Naive thymus-derived CD8-positive, alpha-beta T cell (primary cell): ENCODE data around the gene KCNQ4. TPM values are rescaled to one million over a fixed set of nuclear protein-coding genes. Genes with fewer than 3 reads are reported as not detected.

Experiments
- ATAC-seq, 2 donors: fragments of 150-1000 bp; cut with Tn5 transposase in 1 of 2; sonication (Bioruptor Pico), chemical (Tn5 transposase) in 1 of 2; 1 replicate in 1 of 2; 2 replicates in 1 of 2; pipeline ENCODE4 v1.10.0; 2021; ENCODE audit warnings: mild to moderate bottlenecking in 2 of 2, moderate library complexity in 2 of 2
- POLR2A ChIA-PET: fragments of 350-600 bp; sonication (Branson Sonifier 250); formaldehyde crosslinking; loops from one replicate; lab custom pipeline; 2021; ENCODE audit warnings: antibody characterized with exemption; lab: Charles Lee
- DNase-seq, 10 donors: peaks; one replicate each; pipeline versions ENCODE4 v3.0.0 to v3.0.0-alpha.2; 2020 to 2022
- H3K27ac Mint-ChIP-seq, 10 donors: one replicate each; pipeline ENCODE4 v1.8.0; 2020 to 2022; ENCODE audit warnings: mild to moderate bottlenecking in 10 of 10, mixed read lengths in 10 of 10, moderate library complexity in 4 of 10, inconsistent platforms in 1 of 10
- H3K27me3 Mint-ChIP-seq, 5 donors: one replicate each; pipeline ENCODE4 v1.8.0; 2021 to 2022; ENCODE audit warnings: mixed read lengths in 5 of 5
- H3K36me3 Mint-ChIP-seq, 3 donors: one replicate each; pipeline ENCODE4 v1.8.0; 2020 to 2022; ENCODE audit warnings: mixed read lengths in 3 of 3, mild to moderate bottlenecking in 2 of 3, inconsistent platforms in 1 of 3
- H3K4me1 Mint-ChIP-seq, 4 donors: one replicate each; pipeline ENCODE4 v1.8.0; 2021 to 2022; ENCODE audit warnings: mixed read lengths in 4 of 4
- H3K4me3 Mint-ChIP-seq, 10 donors: one replicate each; pipeline ENCODE4 v1.8.0; 2020 to 2022; ENCODE audit warnings: mild to moderate bottlenecking in 10 of 10, mixed read lengths in 10 of 10, moderate library complexity in 6 of 10, inconsistent platforms in 1 of 10
- H3K9me3 Mint-ChIP-seq, 9 donors: one replicate each; pipeline ENCODE4 v1.8.0; 2020 to 2022; ENCODE audit warnings: mixed read lengths in 9 of 9, mild to moderate bottlenecking in 3 of 9, inconsistent platforms in 1 of 9, moderate library complexity in 1 of 9
- polyA plus RNA-seq, 3 donors: library from polyadenylated mRNA; unstranded; fragments of 300-500 nt; fragmentation: Illumina TruSeq; gene quantifications; one replicate each; pipeline ENCODE4 v1.2.3, GENCODE V29; 2021
- total RNA-seq, 8 experiments: library from RNA in 2 of 8; stranded (reverse) in 2 of 8; gene quantifications; one replicate each; pipeline ENCODE4 v1.2.3 and lab custom pipeline; 2021 to 2026

Gene KCNQ4
- total and polyA plus RNA-seq, 5 experiments from 2014 or later, result 0.08 to 0.25 (median 0.17) TPM

- Mint-ChIP-seq H3K36me3 (no peaks in the 10 kb centered on the region), H3K4me3 (peak overlapping the region in 8 of 10 donors; percentile 5 to 75 (median 38)), H3K4me1 (peaks cover 19 to 48% (median 45%) of the 10 kb centered on the region in 4 donors), H3K27ac (peak overlapping the region in 8 of 10 donors; percentile 42 to 90 (median 76)), H3K27me3 (peaks cover 0 to 1% (median 0%) of the 10 kb centered on the region in 5 donors), H3K9me3 (no peaks in the 10 kb centered on the region)
- no peak for ATAC-seq
- no peak for DNase-seq
- POLR2A ChIA-PET, result interaction anchor here (2.6 to 3.6 kb wide), 2 partner anchors 68 to 102 kb away, joined by 13 to 15 read pairs; partner anchors contain the start of genes CITED4 and NFYC
These were observed 10.5 kb downstream of the KCNQ4 start for GRCh38 chr1:40794048-40794447.

DNA sequence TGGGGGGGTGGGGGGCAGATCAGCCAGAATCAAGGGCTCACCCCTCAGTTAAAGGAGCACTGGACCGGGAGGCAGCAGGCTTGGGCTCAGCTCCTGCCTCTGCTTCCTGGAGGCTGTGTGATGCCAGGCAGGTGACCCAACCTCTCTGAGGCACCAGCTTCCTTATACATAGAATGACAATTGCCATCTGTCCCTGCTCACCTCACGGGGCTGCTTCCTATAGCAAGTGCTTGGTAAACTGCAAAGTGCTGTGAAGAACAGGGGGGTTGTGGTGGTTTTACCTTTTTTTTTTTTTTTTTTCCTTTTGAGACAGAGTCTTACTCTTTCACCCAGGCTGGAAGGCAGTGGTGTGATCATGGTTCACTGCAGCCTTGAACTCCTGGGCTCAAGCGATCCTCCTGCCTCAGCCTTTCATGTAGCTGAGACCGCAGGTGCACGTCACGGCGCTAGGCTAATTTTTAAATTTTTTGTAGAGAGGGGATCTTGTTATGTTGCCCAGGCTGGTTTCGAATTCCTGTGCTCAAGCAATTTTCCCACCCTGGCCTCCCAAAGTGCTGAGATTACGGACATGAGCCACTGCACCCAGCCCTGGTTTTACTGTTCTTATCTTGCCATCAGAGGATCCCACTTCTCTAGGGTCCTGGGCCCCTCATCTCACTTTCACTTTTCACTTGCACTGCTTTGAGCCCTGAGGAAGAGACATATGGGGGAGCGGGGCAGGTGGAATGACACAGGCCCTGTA is 11.6 kb downstream of the KCNQ4 start:
- Mint-ChIP-seq H3K27ac (peak overlapping the region; percentile 78 to 97 (median 94)), H3K36me3 (no peaks in the 10 kb centered on the region), H3K27me3 (no peaks in the 10 kb centered on the region), H3K4me3 (peak overlapping the region; percentile 73 to 88 (median 78)), H3K9me3 (no peaks in the 10 kb centered on the region), H3K4me1 (peaks cover 21 to 50% (median 48%) of the 10 kb centered on the region in 4 donors)
- POLR2A ChIA-PET, result interaction anchor here (0.7 to 3.6 kb wide), 7 partner anchors 10 to 328 kb away, joined by 4 to 15 read pairs (median 5); partner anchors contain the start of genes CITED4 and NFYC
- ATAC-seq, result peak; percentile 84 to 86
- peak in 7 of 10 donors; percentile 45 to 73 (median 64) for DNase-seq

DNA sequence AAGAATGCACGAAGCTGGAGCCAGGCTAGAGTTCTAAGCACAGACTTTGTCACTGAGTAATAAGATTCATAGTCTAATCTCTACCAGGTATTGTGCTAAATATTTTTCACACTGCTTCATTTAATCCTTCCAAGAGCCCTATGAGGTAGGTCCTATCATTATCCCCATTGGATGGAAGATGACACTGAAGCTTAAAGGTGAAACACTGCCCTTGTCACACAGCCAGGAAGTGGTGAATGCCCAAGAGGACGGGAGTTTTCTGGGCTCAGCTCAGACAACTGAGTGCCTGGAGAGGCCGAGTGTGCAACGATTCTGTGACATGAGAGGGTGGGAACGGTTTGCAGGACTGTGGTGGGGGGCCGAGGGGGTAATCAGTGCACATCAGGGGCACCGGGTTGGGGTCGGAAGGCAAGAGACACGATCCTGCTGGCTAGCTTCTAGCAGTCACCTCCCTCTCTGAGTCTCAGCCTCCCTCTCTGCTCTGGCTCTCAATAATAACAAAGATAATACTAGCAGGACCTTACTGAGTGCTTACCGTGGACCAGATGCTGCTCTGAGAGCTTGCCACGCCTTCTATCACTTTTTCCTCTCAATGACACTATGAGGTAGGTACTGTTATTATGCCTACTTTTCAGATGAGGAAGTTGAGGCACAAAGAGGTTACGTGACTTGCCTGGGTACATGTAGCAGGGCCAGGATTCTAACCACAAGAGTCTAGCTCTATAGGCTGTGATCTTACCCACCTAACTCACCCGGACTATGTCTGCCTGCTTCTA is 12.4 kb downstream of the KCNQ4 start:
- DNase-seq (peak in 1 of 10 donors; percentile 25), ATAC-seq (peak; percentile 52 to 58)
- Mint-ChIP-seq H3K4me3 (peak overlapping the region; percentile 73 to 88 (median 78)), H3K27me3 (no peaks in the 10 kb centered on the region), H3K27ac (peak overlapping the region; percentile 78 to 97 (median 94)), H3K4me1 (peaks cover 26 to 59% (median 55%) of the 10 kb centered on the region in 4 donors), H3K36me3 (no peaks in the 10 kb centered on the region), H3K9me3 (no peaks in the 10 kb centered on the region)
- POLR2A ChIA-PET, result interaction anchor here (0.5 to 3.6 kb wide), 9 partner anchors 10 to 154 kb away, joined by 3 to 15 read pairs (median 4); partner anchors contain the start of genes CITED4 and NFYC

- POLR2A ChIA-PET, result interaction anchor here (0.5 to 3.6 kb wide), 6 partner anchors 9 to 106 kb away, joined by 3 to 15 read pairs (median 3); partner anchors contain the start of genes CITED4 and NFYC
- Mint-ChIP-seq H3K4me3 (peak overlapping the region in 8 of 10 donors; percentile 11 to 70 (median 40)), H3K27ac (peak overlapping the region in 9 of 10 donors; percentile 11 to 94 (median 81)), H3K27me3 (no peaks in the 10 kb centered on the region), H3K9me3 (no peaks in the 10 kb centered on the region), H3K4me1 (peaks cover 31 to 70% (median 66%) of the 10 kb centered on the region in 4 donors), H3K36me3 (no peaks in the 10 kb centered on the region)
- no peak for DNase-seq
- no peak for ATAC-seq
These were observed 13.5 kb downstream of the KCNQ4 start for GRCh38 chr1:40796939-40797667.

DNA sequence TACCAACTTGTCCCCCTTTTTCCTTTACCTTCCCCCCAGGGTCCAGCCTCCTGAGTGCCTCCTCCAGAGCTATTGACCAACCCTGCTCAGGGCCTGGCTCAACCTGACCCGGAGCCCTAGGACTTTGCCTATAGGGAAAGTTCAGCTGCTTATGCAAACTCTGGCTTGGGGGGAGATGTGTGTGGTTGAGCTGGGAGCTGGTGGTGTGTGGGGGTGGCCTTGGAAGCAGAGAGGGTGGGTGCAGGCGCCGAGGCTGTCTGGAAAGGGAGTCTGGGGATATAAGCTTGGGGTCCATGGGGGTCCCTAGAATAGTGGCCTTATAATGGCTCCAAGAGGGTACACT is 14.1 kb downstream of the KCNQ4 start:
- no peak for DNase-seq
- Mint-ChIP-seq H3K4me1 (peaks cover 31 to 74% (median 67%) of the 10 kb centered on the region in 4 donors), H3K27me3 (no peaks in the 10 kb centered on the region), H3K27ac (peak overlapping the region in 5 of 10 donors; percentile 58 to 94 (median 81)), H3K36me3 (no peaks in the 10 kb centered on the region), H3K9me3 (no peaks in the 10 kb centered on the region), H3K4me3 (peak overlapping the region in 3 of 10 donors; percentile 11 to 70 (median 42))
- POLR2A ChIA-PET, result interaction anchor here (0.5 to 3.6 kb wide), 6 partner anchors 9 to 106 kb away, joined by 3 to 15 read pairs (median 4); partner anchors contain the start of genes CITED4 and NFYC
- ATAC-seq, result no peak

- Mint-ChIP-seq H3K9me3 (no peaks in the 10 kb centered on the region), H3K4me3 (no peak overlapping the region), H3K4me1 (peaks cover 31 to 71% (median 67%) of the 10 kb centered on the region in 4 donors), H3K27me3 (no peaks in the 10 kb centered on the region), H3K36me3 (no peaks in the 10 kb centered on the region), H3K27ac (peak overlapping the region in 3 of 10 donors; percentile 14 to 51 (median 31))
- DNase-seq (no peak), ATAC-seq (no peak)
- POLR2A ChIA-PET, result interaction anchor here (1.4 to 1.5 kb wide), 2 partner anchors 11 to 107 kb away, joined by 6 read pairs; partner anchors contain the start of gene NFYC
These were observed 15.0 kb downstream of the KCNQ4 start for GRCh38 chr1:40798366-40799281.

GRCh38 chr1:40799351-40799867 is 15.8 kb downstream of the KCNQ4 start:
- H3K9me3 Mint-ChIP-seq, result no peaks in the 10 kb centered on the region
- H3K27me3 Mint-ChIP-seq, result no peaks in the 10 kb centered on the region
- H3K4me1 Mint-ChIP-seq, result peaks cover 28 to 63% (median 60%) of the 10 kb centered on the region in 4 donors
- POLR2A ChIA-PET, result interaction anchor here (0.6 kb wide), 1 partner anchor 225 kb away, joined by 8 read pairs; no protein-coding TSS in a partner anchor
- no peak overlapping the region for H3K4me3 Mint-ChIP-seq
- DNase-seq (no peak), ATAC-seq (no peak)
- H3K36me3 Mint-ChIP-seq, result no peaks in the 10 kb centered on the region
- H3K27ac Mint-ChIP-seq, result peak overlapping the region in 1 of 10 donors; percentile 4

DNA sequence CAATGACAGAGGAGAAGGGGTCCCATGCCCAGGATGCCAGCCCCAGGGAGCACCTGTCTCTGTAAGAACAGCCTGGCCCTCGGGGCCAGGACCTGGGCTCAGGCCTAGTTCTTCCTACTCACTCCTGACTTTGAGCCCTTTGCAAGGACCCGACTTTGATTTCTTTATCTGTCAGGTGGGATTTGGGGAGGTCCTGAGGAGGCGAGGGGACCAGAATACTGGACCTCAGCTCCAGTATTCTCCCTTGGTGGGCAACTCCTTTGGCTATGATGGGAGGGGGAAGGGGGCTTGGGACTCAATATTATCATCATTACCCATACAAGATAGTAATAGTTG is 18.1 kb downstream of the KCNQ4 start:
- Mint-ChIP-seq H3K27ac (peak overlapping the region; percentile 53 to 87 (median 77)), H3K9me3 (no peaks in the 10 kb centered on the region), H3K36me3 (no peaks in the 10 kb centered on the region), H3K27me3 (no peaks in the 10 kb centered on the region), H3K4me3 (peak overlapping the region; percentile 68 to 84 (median 77)), H3K4me1 (peaks cover 18 to 42% (median 41%) of the 10 kb centered on the region in 4 donors)
- DNase-seq, result no peak
- ATAC-seq, result no peak
- POLR2A ChIA-PET, result no interaction called here

DNA sequence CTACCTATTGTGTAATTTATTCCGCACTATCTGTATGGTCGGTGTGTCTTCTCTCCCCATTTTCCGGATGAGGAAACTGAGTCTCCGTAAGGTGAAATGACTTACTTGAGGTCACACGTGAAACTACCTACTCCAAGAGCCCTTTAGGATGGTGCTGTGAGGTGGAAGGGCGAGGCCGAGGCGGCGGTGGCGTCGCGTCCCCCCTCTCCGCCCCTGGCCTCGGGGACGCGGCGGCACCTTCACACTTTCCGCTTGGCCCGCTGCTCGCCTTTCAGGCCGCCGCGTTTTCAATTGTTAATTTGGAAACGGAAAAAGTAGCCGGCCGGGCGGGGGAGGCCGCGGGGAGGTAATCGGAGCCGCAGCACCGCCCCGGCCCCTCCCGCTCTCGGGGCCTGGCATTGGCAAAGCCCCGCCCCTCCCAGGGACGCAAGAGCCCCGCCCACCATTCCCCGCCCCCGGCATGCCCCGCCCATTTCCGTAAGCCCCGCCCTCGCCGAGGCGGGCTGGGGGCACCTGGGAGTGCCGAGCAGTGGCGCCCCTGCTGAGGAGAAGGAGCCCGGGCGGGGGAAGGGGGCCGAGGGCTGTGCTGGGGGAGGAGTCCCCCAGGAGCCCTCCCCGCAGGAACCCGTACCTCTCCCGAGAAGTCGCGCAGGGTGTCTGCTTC is 18.6 kb downstream of the KCNQ4 start:
- Mint-ChIP-seq H3K27ac (peak overlapping the region; percentile 77 to 89 (median 85)), H3K4me1 (peaks cover 14 to 37% (median 37%) of the 10 kb centered on the region in 4 donors), H3K27me3 (no peaks in the 10 kb centered on the region), H3K36me3 (no peaks in the 10 kb centered on the region), H3K9me3 (no peaks in the 10 kb centered on the region), H3K4me3 (peak overlapping the region; percentile 68 to 84 (median 78))
- POLR2A ChIA-PET, result no interaction called here
- peak; percentile 74 to 92 (median 84) for DNase-seq
- peak; percentile 83 to 87 for ATAC-seq

DNA sequence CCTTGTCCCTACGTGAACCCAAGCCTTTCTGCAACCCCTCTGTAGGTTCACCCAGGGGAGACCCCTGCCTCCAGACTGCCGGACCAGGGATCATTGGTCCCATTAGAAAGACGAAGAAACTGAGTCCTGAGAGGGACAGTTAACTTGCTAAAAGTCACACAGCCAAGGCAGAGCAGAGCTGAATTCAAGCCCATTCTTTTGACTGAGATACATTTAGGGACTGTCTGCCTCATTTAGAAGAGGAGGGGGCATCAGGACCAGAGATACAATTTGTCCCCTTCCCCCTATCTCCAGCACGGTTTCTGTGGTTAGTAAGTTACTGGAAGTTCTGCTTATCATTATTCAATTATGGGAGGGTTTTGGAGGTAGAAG is 19.1 kb downstream of the KCNQ4 start:
- no peaks in the 10 kb centered on the region for H3K36me3 Mint-ChIP-seq
- peak in 1 of 10 donors; percentile 22 for DNase-seq
- peak; percentile 6 to 7 for ATAC-seq
- H3K4me1 Mint-ChIP-seq, result peaks cover 12 to 33% (median 32%) of the 10 kb centered on the region in 4 donors
- H3K9me3 Mint-ChIP-seq, result no peaks in the 10 kb centered on the region
- no peaks in the 10 kb centered on the region for H3K27me3 Mint-ChIP-seq
- POLR2A ChIA-PET, result no interaction called here
- peak overlapping the region; percentile 74 to 89 (median 85) for H3K27ac Mint-ChIP-seq
- peak overlapping the region; percentile 59 to 77 (median 72) for H3K4me3 Mint-ChIP-seq
